HG02759 (cell line): ENCODE measurements around the gene C16orf74.

Experiments
- ATAC-seq: cut with Tn5 transposase; IDR thresholded peaks from one replicate; pipeline ENCODE4 v1.9.1; 2021; ENCODE audit warnings: mild to moderate bottlenecking, moderate library complexity; ENCODE audit not compliant: unreplicated experiment

Gene C16orf74

DNA sequence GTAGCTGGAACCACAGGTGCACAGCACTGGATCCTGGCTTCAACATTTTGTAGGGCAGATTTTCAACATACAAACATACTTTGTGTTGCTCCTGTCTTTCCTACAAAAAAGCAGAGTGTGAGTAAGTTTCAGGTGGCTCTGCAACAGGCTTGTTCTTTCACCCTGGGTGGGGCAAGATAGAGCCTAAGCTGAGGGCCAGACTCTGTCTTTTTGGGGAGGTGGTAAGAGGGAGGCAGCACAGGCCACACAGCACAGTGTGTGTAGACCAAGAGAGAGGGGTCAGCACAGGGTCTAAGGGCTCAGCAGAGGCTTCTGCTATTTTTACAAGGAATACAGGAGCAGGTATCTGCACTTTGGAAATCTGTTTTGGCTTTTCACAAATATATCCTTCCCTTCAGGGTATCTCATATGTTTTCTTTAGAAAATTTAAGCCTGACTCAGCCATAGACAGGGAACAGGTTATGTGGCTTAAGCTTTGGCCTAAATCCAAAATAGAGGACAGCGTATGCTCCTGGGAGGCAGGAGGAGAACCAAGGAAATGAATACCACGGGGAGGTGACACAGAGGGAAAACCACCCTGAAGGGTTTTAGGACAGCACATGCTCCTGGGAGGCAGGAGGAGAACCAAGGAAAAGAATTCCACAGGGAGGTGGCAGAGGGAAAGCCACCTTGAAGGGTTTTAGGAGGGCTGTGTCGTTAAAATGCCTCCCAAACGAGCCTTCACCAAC, 26.9 kb upstream of the C16orf74 start:
- no peak for ATAC-seq

- ATAC-seq, result no peak
These were observed 23.9 kb upstream of the C16orf74 start for GRCh38 chr16:85774811-85775210.

DNA sequence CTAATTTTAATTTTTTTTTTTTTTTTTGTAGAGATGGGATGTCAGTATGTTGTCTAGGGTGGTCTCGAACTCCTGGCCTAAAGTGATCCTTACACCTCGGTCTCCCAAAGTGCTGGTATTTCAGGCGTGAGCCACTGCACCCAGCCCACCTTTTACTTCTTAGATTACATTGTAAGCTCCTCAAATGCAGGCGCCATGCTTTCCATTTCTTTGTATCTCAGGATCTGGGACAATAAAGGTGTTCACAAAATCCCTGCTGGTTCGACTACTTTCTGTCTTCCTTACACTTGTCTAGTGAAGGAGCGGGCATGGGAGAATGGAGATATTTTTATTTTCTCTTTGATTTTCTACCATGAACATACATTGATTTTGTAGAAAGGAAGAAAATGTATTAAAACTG, 23.2 kb upstream of the C16orf74 start:
- no peak for ATAC-seq

DNA sequence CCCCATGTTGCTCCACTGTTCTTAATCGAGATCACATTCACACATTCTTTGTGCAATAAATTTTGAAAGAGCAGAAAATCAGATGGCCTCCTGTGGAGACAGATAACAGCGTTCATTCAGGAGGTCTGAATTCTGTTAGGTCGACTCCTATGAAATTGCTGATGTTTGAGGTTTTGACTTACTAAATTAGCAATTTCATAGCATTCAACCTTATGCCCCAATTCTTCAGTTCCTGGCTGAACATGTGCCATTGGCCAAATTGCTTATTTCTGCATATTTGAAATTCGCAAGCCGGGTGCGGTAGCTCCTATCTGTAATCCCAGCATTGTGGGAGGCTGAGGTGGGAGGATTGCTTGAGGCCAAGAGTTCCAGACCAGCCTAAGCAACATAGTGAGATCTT, 22.1 kb upstream of the C16orf74 start:
- no peak for ATAC-seq

GRCh38 chr16:85770741-85771140, 19.8 kb upstream of the C16orf74 start:
- ATAC-seq, result no peak

DNA sequence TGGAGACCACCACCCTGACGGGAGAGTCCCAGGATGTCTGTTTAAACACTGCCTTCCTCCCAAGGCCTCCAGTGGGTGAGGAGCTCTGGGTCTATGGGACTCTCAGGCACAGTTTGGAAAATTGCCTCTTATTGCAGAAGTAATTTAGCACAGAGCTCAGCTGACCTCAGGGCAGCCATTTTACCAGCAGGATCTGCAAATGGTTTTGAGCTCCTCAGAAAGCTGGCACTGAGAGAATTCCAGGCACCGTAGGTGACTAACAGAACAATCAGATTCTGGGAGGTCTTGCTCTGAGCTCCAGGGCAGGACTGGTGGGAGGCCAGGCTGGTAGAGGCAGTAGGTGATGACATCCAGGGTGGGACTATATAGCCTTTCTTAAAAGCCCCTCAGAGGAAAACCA, 17.3 kb upstream of the C16orf74 start:
- ATAC-seq, result no peak

DNA sequence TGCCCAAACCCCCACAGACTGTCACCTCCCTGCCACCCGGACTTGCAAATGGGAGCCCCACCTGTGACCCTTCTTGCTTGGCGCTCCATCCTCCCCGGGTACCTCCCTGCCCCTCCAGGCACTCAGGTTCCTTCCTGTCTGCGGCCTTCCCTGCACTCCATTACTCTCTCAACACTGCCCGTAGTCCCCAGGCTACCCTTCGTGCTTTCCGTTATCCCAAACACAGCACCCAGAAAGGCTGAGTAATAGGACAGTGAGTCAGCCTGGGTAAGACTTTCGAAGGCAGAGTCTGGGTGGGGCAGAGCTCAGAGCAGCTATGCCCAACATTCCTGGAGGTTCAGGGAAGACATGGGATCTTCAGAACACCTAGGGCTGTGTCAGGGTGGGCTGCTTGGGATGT, 16.6 kb upstream of the C16orf74 start:
- ATAC-seq, result no peak

GRCh38 chr16:85765767-85766166, 14.9 kb upstream of the C16orf74 start:
- ATAC-seq, result no peak

- ATAC-seq, result no peak
These were observed 14.3 kb upstream of the C16orf74 start for GRCh38 chr16:85765211-85765610.

DNA sequence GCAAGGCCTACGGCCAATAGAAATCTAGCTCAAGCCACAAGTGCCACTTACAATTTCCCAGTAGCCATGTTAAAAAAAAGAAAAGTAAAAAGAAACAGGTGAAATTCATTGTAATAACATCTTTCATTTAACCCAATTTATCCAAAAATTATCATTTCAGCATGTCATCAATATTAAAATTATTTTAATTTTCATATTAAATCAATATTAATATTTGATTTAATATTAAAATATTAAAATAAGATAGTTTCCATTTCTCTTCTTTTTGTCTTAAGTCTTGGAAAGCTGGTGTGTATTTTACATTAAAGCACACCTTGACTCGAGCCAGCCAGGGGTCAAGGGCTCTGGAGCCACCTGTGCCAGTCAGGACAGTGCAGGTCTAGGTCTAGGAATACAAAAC, 12.7 kb upstream of the C16orf74 start:
- no peak for ATAC-seq

DNA sequence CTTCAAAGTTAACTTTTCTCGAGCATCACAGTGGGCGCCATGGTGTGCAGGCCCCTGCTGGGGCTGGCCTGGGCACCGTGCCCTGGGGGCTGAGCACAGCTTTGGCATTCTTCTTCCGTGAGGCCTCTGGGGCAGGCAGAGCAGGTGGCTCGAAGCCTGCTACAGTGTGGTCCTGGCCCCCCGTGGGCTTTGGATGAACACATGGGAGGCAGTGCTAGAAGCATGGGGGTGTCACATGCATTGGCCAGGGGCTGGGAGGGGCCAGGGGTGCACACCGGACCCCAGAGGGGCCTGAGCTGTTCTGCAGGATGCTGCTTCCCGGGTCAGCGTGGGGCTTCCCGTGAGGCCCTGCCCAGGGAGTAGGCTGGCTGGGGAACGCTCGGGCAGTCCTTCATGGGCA, 12.1 kb upstream of the C16orf74 start:
- ATAC-seq, result no peak

- no peak for ATAC-seq
These were observed 11.0 kb upstream of the C16orf74 start for GRCh38 chr16:85761861-85762260.

GRCh38 chr16:85759631-85760419, 8.9 kb upstream of the C16orf74 start:
- ATAC-seq, result no peak

GRCh38 chr16:85759136-85759535, 8.2 kb upstream of the C16orf74 start:
- ATAC-seq, result no peak

- ATAC-seq, result peak; percentile 23
These were observed 6.5 kb upstream of the C16orf74 start for GRCh38 chr16:85757341-85757822.

DNA sequence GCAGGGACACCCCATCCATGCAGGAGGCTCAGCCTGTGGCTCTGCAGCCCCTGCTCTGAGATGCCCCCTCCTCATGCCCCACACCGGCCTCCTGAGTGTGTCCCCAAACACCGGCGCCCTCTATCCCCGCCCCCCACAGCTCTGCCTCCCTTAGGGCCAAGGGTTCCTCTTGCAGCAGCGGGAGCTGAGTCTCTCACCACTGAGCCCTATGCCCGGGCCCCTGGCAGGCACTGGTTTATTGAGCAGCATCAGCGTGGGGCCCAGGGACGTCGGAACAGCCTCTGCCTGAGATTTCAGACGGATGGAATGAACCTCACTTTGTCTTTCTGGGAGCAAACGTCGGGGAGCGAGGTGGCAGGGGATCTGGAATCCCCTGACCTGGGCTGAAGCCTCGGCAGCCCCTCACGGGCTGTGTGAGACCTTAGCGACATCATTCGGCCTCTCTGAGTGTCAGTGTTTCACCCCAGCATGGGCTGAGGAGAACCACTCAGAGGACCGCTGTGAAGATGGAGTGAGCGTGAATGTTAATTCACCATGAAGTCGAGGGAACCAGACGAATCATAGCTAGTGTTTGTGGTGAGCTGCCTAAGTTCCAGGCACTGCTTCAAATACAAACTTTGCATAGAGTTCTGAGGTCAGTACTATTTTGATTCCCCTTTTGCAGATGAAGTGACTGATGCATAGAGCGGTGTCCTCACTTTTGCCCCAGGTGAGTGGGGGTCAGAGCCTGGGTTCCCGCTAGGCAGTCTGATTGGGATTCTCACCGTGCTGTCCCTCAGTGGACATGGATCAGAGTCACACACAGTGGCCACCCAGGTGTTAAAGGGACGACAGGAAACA, 5.3 kb upstream of the C16orf74 start:
- peak; percentile 46 for ATAC-seq

DNA sequence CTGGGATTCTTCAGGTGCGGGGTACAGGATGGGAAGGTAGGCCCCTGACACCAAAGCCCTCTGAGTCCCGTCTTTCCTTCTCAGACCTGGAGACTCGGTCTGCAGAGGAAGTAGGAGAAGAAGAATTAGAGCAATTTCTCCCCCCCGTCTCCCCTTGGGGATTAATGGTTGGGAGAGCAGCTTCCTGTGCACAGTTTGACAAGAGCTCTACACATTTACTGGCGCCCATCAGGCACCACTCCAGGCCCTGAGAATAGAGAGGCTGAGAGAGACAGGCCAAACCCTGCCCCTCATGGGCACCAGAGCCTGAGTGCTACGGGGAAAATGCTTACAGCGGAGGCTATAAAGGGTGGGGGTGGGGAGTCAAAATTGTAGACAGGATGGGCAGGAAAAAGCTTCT, 3.5 kb upstream of the C16orf74 start:
- no peak for ATAC-seq

DNA sequence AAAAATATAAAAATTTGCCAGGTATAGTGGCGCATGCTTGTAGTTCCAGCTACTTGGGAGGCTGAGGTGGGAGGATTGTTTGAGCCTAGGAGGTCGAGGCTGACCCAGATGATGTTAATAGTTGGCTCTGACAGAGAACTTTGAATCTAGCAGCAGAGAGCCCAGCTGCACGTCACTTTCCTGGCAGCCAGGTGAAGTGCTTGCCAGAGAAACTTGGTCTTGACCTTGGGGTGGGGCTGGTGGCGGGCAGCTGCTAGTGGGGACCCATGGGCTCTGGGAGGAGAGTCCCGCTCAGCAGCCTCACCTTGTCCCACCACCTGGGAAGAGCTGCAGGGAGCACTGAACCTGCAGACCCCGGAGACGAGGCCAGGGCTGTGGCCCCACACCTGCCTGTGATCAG, 3.1 kb upstream of the C16orf74 start:
- ATAC-seq, result no peak

GRCh38 chr16:85753559-85753958, 2.7 kb upstream of the C16orf74 start:
- no peak for ATAC-seq

DNA sequence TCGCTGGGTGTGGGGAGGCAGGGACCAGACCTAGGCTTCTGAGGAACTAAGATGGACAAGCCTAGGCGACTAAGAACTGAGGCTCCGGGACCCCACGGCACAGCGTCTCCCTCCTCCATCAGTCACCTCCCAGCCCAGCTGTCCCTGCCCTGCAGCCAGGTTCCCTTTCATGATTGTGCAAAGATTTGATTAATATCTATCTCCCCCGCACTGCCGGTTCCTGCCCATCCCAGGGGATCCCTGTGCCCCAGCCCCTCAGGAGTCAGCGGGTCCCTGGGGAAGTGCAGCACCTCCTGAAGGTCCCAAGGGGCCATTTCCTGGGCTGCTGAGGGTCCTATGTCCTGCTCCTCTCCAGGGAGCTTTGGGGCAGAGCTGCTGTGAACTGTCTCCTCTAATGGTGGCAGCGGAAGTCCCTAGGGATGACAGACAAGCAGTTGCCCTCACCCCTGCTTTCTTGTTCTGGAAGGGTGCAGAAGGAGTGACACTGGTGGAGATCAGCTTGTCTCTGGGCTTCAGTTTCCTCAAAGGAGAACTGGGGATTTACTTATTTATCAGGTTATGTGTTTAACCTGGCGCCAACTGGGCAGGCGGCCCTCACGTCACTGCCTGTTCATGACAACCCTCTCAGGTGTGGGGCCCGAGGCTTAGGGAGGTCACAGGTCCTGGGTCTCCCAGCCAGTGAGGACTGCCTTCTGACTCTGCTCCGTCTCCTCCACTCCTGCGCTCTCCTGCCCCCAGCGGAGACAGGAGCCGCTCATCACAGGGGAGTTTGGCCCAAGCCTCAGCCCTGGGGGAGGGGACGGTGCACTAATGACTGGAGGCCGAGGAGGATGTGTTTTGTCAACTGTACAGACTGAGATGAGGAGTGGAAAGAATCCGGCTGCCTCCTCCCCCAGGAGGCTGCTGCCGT, 1.9 kb upstream of the C16orf74 start:
- no peak for ATAC-seq
